Neural progenitor cell (in vitro differentiated cells): ENCODE measurements around the gene COG8. TPM values are rescaled to one million over a fixed set of nuclear protein-coding genes. Genes with fewer than 3 reads are reported as not detected.

Source experiments
- DNase-seq: peaks from one replicate; pipeline ENCODE4 v3.0.0-alpha.2; 2016; ENCODE audit warnings: low spot score
- H2AFZ ChIP-seq: fragments of 200-600 bp; sonication (generic); replicated peaks from 2 replicates; pipeline ENCODE4 v1.6.1; 2016; ENCODE audit warnings: antibody characterized with exemption
- H3F3A ChIP-seq: fragments of 200-600 bp; sonication (generic); 2 replicates; pipeline ENCODE4 v1.6.1; 2016; ENCODE audit warnings: antibody characterized with exemption, low read depth
- H3K27ac ChIP-seq: fragments of 200-600 bp; sonication (generic); 2 replicates; pipeline ENCODE4 v1.5.1; 2016; ENCODE audit warnings: mild to moderate bottlenecking
- H3K27me3 ChIP-seq: fragments of 200-600 bp; sonication (generic); 2 replicates; pipeline ENCODE4 v1.6.1; 2016; ENCODE audit warnings: mild to moderate bottlenecking, moderate library complexity
- H3K36me3 ChIP-seq: fragments of 200-600 bp; sonication (generic); 2 replicates; pipeline ENCODE4 v1.5.1; 2016
- H3K4me1 ChIP-seq: fragments of 200-600 bp; sonication (generic); 2 replicates; pipeline ENCODE4 v1.6.1; 2016; ENCODE audit warnings: mixed run types
- H3K4me2 ChIP-seq: fragments of 200-600 bp; sonication (generic); 2 replicates; pipeline ENCODE4 v1.6.1; 2016
- H3K4me3 ChIP-seq: fragments of 200-600 bp; sonication (generic); 2 replicates; pipeline ENCODE4 v1.5.1; 2016
- H3K79me2 ChIP-seq: fragments of 200-600 bp; sonication (generic); 2 replicates; pipeline ENCODE4 v1.6.1; 2016; ENCODE audit warnings: low read depth
- H3K9ac ChIP-seq: fragments of 200-600 bp; sonication (generic); 2 replicates; pipeline ENCODE4 v1.6.1; 2016
- H3K9me3 ChIP-seq: fragments of 200-600 bp; sonication (generic); 2 replicates; pipeline ENCODE4 v1.5.1; 2016; ENCODE audit warnings: low read depth
- H4K20me1 ChIP-seq: fragments of 200-600 bp; sonication (generic); 2 replicates; pipeline ENCODE4 v1.6.1; 2016; ENCODE audit warnings: low read depth
- H3K27ac Mint-ChIP-seq: 3 replicates; pipeline ENCODE4 v1.8.0; 2021; ENCODE audit warnings: mixed read lengths
- H3K27me3 Mint-ChIP-seq: 2 replicates; pipeline ENCODE4 v1.8.0; 2022; ENCODE audit warnings: low read depth, mild to moderate bottlenecking, inconsistent platforms, moderate library complexity, mixed read lengths; ENCODE audit not compliant: insufficient read depth
- H3K36me3 Mint-ChIP-seq: 3 replicates; pipeline ENCODE4 v1.8.0; 2021; ENCODE audit warnings: mixed read lengths
- H3K4me1 Mint-ChIP-seq: 3 replicates; pipeline ENCODE4 v1.8.0; 2021; ENCODE audit warnings: mixed read lengths
- H3K4me3 Mint-ChIP-seq: 3 replicates; pipeline ENCODE4 v1.8.0; 2021; ENCODE audit warnings: mild to moderate bottlenecking, moderate library complexity, mixed read lengths
- H3K9me3 Mint-ChIP-seq: 3 replicates; pipeline ENCODE4 v1.8.0; 2020; ENCODE audit warnings: mixed read lengths
- CTCF ChIP-seq: fragments of 200-600 bp; sonication (generic); IDR thresholded peaks from 2 replicates; pipeline ENCODE4 v1.5.1; 2017; ENCODE audit warnings: antibody characterized with exemption, mild to moderate bottlenecking
- EZH2 ChIP-seq: fragments of 200-600 bp; sonication (generic); IDR thresholded peaks from 2 replicates; pipeline ENCODE4 v1.6.1; 2017; ENCODE audit warnings: antibody characterized with exemption, mild to moderate bottlenecking, moderate library complexity
- EZH2phosphoT487 ChIP-seq: fragments of 200-600 bp; sonication (generic); IDR thresholded peaks from 2 replicates; pipeline ENCODE4 v1.6.1; 2017; ENCODE audit warnings: antibody characterized with exemption
- total RNA-seq: library from RNA; depleted of rRNA; stranded (reverse); fragments of >200 nt; gene quantifications from 2 replicates; pipeline ENCODE4 v1.2.3, GENCODE V29; 2015; ENCODE audit warnings: low replicate concordance

The COG8 gene
- total RNA-seq, 1 donor from 2014 or later, result 30.3 TPM

GRCh38 chr16:69367980-69368379 is 28.6 kb upstream of the COG8 start:
- Mint-ChIP-seq H3K27ac (no peak overlapping the region), H3K4me3 (no peak overlapping the region), H3K36me3 (peaks cover 36% of the 10 kb centered on the region), H3K4me1 (no peaks in the 10 kb centered on the region), H3K9me3 (no peaks in the 10 kb centered on the region), H3K27me3 (peaks cover 12% of the 10 kb centered on the region)
- H3K36me3 ChIP-seq, result peaks cover 16% of the 10 kb centered on the region
- peaks cover 14% of the 10 kb centered on the region for H4K20me1 ChIP-seq
- no peak overlapping the region for H3K4me2 ChIP-seq
- no peaks in the 10 kb centered on the region for H3K27me3 ChIP-seq
- no peaks in the 10 kb centered on the region for H3K79me2 ChIP-seq
- H3K27ac ChIP-seq, result no peak overlapping the region
- H3K9ac ChIP-seq, result no peak overlapping the region
- TF ChIP-seq EZH2 (no peak), EZH2phosphoT487 (no peak), CTCF (no peak)
- no peak overlapping the region for H2AFZ ChIP-seq
- no peak overlapping the region for H3K4me3 ChIP-seq
- no peaks in the 10 kb centered on the region for H3F3A ChIP-seq
- DNase-seq, result no peak
- H3K9me3 ChIP-seq, result no peaks in the 10 kb centered on the region
- H3K4me1 ChIP-seq, result no peaks in the 10 kb centered on the region

GRCh38 chr16:69366431-69366830 is 27.1 kb upstream of the COG8 start:
- Mint-ChIP-seq H3K27me3 (peaks cover 12% of the 10 kb centered on the region), H3K27ac (no peak overlapping the region), H3K4me3 (no peak overlapping the region), H3K9me3 (no peaks in the 10 kb centered on the region), H3K36me3 (peaks cover 35% of the 10 kb centered on the region), H3K4me1 (no peaks in the 10 kb centered on the region)
- H3K9me3 ChIP-seq, result no peaks in the 10 kb centered on the region
- no peak for TF ChIP-seq CTCF
- no peak for TF ChIP-seq EZH2phosphoT487
- no peak for TF ChIP-seq EZH2
- H3K4me1 ChIP-seq, result no peaks in the 10 kb centered on the region
- H3K9ac ChIP-seq, result no peak overlapping the region
- H2AFZ ChIP-seq, result no peak overlapping the region
- no peak overlapping the region for H3K27ac ChIP-seq
- H3F3A ChIP-seq, result no peaks in the 10 kb centered on the region
- no peak overlapping the region for H3K4me3 ChIP-seq
- no peaks in the 10 kb centered on the region for H3K27me3 ChIP-seq
- H4K20me1 ChIP-seq, result peaks cover 6% of the 10 kb centered on the region
- no peak for DNase-seq
- no peak overlapping the region for H3K4me2 ChIP-seq
- peaks cover 8% of the 10 kb centered on the region for H3K36me3 ChIP-seq
- H3K79me2 ChIP-seq, result no peaks in the 10 kb centered on the region

DNA sequence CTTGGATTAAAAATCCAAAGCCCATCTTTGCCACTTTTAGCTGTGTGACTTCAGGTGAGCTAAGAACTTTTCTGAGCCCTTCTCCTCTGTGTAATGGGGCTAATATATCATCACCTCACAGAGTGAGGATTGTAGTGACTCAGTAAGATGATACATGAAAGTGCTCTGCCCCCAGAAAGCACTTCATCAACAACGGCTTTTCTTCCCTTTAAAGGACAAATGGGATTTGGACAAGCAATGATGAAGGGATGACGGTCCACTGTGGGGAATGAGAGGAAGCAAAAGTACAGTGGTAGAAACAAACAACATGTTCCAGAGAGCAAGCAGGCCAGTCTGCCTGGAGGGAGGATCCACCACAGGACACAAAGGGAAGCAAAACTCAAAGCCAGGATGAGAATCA is 26.5 kb upstream of the COG8 start:
- Histone ChIP-seq H3K4me3 (no peak overlapping the region), H3K27me3 (no peaks in the 10 kb centered on the region), H3K79me2 (no peaks in the 10 kb centered on the region), H3K27ac (no peak overlapping the region), H3K9ac (no peak overlapping the region), H3F3A (no peaks in the 10 kb centered on the region), H3K4me1 (no peaks in the 10 kb centered on the region), H3K9me3 (no peaks in the 10 kb centered on the region), H2AFZ (no peak overlapping the region), H4K20me1 (peaks cover 6% of the 10 kb centered on the region), H3K36me3 (peaks cover 8% of the 10 kb centered on the region), H3K4me2 (no peak overlapping the region)
- Mint-ChIP-seq H3K36me3 (peaks cover 36% of the 10 kb centered on the region), H3K27ac (no peak overlapping the region), H3K27me3 (peaks cover 12% of the 10 kb centered on the region), H3K9me3 (no peaks in the 10 kb centered on the region), H3K4me3 (no peak overlapping the region), H3K4me1 (no peaks in the 10 kb centered on the region)
- no peak for DNase-seq
- TF ChIP-seq CTCF (no peak), EZH2 (no peak), EZH2phosphoT487 (no peak)
